SIG-M5 treated with dmso at 0.1 percent for 504 hours (cell line): ENCODE results near the gene MT1B.
A peak's percentile ranks its signal among the peaks of the same experiment; 100 is the strongest.

Experiments used
- DNase-seq: peaks from one replicate; lab custom pipeline; 2025; ENCODE audit not compliant: unreplicated experiment; lab: John Stamatoyannopoulos, UW

Gene MT1B

DNA sequence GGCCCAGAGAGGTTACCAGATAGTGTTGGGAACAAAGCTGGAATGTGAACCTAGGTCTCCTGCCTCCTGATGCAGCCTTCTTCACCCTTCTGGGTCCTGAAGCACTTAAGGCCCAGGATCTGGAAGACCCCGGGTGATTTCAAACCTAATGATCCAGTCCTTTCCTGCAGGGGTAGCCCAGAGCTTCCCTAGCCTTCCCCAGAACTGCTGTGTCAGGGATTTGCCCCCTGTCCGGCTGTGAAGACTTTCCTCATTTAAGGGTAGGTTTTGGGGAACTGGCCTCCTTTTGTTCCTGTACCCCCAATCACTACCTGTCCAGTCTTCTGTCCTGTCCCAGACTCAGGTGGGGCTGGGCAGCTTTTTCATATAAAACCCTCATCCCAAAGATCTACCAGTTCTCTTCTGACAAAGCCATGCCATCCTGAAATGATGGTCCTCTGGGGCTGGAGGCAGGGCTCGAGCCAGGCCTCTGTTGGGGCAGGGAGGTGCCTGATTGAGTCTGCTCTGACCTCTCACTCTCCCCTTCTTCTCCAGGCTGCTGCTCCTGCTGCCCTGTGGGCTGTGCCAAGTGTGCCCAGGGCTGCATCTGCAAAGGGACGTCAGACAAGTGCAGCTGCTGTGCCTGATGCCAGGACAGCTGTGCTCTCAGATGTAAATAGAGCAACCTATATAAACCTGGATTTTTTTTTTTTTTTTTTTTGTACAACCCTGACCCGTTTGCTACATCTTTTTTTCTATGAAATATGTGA, 31.9 kb downstream of the MT1B start:
- DNase-seq, result no peak

DNA sequence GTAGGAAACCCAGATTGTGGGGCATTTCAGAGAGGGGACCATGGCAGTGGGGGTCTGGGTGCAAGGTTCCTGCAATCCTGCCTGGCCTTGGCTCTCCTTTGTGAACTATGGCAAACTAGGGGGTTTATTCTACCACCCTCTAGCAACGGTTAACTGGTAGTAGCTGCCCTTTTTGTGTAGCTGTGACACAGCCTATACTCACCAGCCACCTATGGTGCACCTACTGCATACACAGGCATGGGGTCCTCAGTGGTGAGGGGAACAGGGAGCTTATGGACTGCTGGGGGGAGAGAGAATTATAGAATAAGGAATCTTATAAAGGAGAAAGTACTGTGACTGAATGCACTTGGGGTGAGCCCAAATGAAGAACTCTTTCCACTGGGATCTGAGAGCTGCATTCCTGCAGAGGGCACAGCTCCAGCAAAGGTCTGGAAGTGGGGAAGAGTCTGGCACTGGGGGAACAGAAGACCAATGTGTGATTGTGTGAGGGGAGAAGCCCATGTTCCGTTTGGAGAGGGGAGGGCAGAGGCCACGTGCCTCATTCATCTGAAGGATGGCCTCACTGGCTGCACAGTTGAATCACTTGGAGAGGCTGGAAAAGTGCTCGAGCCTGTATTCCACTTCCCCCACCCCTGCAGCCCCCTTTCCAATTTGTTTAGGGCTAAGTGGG, 32.7 kb downstream of the MT1B start:
- DNase-seq, result no peak

DNA sequence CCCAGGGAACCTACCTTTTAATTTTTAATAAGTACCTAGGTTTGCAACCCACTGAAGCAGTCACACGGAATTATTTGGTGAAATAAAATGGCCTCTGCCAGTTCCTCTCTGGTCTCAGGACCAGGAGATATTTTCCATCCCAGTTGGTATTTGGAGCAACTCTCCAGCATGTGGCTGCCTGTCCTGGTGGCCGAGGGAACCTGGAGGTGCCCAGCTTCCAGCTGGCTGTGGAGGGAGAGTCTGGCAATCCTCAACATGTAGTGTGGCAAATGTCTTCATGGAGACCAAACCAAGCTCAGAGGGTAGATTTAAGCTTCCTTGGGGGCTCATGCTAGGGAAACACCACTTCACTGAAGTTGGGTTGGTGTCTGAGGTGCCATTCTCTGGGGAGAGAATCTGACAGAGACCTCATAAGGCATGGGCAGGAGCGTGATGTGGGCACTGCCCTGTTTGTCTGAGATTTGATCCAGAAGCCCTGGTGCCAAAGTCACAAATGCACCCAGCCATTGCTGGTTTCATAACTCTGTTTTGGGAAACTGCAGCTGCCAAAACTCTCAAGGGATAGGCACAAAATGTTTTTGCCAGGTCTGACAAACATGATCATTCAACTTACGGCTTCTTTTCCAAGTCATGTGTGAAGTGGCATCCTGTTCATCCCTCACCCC, 33.4 kb downstream of the MT1B start:
- DNase-seq, result no peak

DNA sequence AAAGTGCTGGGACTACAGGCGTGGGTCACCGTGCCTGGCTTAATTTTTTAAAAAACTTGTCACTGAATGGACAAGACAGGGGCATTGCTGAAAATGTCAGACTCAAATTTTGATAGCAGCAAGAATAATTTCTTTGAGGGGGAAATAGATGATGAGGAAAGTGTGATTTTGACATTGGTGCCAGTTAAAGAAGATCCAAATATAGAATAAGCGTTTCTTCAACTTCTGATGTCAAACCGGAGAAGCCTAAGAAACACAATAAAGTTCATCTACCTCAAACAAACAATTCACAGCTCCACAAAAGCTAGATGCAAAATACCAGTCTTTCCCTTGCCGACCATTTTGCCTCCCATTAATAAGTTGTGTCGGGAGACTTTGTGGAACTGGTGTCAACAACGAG, 35.1 kb downstream of the MT1B start:
- no peak for DNase-seq

DNA sequence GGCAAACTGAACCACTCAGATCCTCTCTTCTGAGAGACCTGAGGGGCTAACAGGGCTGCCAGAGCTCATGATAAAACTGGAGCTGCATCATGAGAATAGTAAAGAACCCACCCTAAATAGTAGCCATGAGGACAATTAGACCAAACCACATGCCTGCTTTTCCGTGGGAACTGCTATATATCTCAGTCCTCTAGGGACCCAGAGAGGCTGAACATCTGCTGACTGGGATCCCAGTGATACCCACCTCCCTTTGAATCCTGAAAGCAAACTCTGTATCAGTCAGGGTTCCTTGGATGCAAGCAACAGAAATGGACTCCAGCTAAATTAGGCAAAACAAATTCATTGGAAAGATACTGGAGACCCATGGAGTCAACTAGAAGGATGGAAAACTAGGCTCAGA, 37.1 kb downstream of the MT1B start:
- no peak for DNase-seq

DNA sequence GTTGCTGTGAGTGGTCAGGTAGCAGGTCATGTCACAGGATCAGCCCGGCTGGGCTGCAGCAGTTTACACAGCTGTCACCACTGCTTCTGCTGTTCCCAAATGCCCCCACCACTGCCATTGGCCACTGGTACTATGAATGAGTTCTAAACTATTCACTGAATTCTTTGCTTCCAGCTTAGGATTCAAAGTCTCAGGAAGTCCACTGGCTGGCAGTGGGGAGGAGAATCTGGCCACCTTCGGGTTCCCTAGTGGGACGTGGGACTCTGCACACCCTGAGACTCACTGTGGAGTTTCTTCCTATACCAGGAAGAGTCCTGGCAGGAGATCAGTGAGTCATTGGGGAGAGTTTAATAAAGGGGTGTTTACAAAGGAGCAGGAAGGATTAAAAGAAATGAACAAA, 37.5 kb downstream of the MT1B start:
- DNase-seq, result no peak

DNA sequence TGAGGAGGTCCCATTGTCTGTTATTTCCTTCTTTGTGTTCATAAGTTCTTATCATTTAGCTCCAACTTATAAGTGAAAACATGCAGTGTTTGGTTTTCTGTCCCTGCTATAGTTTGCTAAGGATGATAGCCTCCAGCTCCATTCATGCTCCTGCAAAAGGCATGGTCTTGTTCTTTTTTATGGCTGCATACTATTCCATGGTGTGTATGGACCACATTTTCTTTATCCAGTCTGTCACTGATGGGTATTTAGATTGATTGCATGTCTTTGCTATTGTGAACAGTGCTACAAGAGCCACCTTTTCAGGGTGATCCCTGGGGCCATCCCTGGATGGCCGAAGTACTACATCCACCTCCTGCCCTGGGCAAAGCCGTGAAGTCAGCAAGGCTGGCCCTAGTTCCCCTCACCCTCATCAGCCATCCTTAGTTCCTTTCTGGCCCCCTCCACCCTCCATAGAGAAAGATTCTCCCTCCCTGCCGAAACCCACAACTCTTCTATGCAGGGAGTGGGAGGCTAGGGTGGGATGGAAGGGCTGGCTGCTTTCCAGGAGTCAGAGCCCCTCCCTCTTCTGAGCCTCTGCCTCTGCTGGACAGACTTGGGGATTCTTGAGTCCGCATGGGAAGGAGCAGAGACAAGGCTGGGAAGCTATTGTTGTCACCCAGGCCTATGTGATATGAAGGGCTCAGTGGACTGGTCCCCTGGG, 38.9 kb downstream of the MT1B start:
- DNase-seq, result no peak

DNA sequence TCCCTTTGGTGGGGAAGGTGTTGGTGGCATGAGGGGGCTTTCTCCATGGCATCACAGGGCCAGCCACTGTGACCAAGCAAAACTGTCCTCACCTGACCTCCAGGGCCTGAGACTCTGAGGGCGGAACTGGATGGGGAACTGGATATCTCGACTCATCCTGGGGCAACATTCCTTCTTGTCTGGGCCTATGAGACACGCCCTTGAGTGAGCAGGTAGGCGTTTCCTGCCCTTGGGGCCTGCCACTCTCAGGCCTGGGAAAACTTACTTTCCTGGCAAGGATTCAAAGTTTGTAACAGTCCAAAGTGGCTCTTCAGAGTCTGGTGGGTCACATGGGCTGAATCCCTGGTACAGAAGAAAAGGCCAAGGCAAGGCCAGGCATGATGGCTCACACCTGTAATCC, 40.2 kb downstream of the MT1B start:
- DNase-seq, result peak; percentile 33

DNA sequence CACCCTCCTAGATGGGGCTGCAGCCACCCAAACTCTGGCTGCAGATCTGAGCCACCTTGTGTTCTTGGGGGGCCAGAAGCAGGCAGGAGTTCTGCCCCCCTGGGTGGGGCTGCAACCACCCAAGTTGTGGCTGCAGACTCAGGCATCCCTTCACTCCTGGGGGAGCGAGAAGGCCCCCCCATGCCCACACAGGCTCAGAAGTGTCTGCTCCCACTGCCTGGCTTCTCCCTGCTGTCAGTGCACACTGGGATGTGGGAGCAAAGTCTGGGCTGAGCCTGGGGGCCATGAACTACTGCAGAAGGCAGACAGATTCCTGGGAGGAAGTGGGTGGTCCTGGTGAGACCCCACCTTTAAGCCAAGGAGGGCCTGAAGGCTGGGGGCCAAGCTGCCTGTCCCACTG, 43.6 kb downstream of the MT1B start:
- no peak for DNase-seq

DNA sequence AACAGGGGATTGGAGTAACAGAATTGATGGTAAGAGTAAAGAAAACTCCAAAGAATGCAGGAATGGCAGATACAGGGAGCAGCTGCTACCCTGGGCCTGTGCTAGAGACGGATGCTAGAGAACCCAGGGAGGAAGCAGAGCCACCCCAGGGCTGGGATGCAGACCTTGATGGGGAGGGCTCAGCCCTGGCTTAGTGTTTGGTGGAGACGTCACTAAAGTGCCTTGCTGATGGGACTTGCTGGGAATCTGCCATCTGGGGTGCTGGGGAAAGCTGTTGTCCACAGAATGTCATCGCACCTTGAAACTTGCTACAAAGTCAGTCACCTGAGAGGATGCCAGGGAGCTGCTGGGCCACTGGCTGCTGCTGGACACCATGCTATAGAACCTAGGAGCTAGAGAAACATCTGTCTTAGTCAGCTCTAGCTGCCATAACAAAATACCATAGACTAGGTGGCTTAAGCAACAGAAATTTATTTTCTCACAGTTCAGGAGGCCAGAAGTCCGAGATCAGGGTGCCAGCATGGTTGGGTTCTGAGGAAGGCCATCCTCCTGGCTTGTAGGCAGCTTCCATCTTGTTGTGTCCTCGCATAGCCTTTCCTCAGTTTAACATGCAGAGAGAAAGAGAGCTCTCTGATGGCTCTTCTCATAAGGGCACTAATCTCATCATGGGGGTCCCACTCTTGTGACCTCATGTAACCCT, 45.9 kb downstream of the MT1B start:
- DNase-seq, result no peak

DNA sequence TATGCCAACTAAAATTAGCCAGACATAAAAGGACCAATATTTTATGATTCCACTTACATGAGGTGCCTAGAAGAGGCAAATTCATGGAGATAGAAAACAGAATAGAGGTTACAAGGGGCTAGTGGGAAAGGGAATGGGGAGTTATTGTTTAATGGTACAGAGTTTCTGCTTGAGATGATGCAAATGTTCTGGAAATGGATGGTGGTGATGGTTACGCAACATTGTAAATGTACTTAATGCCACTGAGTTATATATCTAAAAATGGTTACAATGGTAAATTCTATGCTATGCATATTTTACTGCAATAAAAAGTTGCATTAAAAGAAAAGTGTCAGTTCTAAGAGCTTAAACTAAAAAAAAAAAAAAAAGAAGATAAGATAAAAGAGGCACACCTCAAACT, 48.5 kb downstream of the MT1B start:
- no peak for DNase-seq

DNA sequence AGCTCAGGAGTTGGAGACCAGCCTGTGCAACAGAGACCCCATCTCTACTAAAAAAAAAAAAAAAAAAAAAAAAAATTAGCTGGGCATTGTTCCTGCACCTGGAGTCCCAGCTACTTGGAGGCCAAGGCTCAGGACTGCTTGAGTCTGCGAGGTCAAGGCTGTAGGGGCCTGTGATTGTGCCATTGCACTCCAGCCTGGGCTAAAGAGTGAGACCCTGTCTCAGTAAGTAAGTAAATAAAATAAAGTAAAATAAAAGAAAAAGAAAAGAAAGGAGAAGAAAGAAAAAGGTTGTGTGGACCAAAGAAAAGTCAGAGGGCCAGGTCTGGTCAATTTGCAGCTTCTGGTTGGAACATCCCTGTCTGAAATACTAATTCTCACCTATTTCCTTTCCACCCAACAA, 48.9 kb downstream of the MT1B start:
- DNase-seq, result no peak

DNA sequence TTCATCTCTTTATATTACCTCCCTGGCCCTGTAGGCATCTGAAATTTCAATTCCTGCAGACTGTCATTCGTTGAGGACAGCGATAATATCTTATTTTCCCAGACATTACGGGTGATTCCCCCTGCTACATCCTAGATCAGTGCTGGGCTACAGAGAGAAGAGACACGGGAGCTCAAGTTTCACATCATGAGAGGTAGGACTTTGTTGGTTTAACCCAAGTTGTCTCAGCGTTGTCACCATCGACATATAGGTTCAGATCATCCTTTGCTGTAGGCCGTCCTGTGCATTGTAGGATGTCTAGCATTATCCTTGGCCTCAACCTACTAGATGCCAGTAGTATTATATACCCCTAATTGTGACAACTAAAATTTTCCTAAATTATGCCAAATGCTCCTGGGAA, 49.8 kb downstream of the MT1B start:
- no peak for DNase-seq
